NCI-H1417 (cell line): ENCODE measurements around the gene SMIM14.
A peak's percentile ranks its signal among the peaks of the same experiment; 100 is the strongest.
"Not testable (repeated sequence)": the region's sequence is repeated elsewhere in the genome, so short reads cannot be mapped to it uniquely, and the experiment has no call there.

Experiments
- DNase-seq, 3 experiments: peaks; one replicate each; lab custom pipeline; 2025; lab: John Stamatoyannopoulos, UW

The SMIM14 gene

DNA sequence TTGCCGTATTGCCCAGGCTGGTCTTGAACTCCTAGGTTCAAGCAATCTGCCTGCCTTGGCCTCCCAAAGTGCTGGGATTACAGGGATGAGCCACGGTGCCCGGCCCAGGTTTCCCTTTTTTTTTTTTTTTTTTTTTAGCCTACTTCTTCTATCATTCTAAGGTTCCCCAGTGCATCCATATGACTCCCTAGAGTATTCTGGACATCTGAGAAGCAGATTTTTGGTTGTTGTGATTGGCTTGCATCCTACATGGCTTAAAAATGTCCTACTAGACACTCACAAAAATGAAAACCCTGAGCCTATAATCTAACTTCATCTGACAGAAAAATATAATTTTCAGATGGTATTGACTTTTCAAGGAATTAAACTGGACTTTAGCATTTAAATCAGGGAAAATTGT lies 41.7 kb downstream of the SMIM14 start:
- DNase-seq: no peak

DNA sequence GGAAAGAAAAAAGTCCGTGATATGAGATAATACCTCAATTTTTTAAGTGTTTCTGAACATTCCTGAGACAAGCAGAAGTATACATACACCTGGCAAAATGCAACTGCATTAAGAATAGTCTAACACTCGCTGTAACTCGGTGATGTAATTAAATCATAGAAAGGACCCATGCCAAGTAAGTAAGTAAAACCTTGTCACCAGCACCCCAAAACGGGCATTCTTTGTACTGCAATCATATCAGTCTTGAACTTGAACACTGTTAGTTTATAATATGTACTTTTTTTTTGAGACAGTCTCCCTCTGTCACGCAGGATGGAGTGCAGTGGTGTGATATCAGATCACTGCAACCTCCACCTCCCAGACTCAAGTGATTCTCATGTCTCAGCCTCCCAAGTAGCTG lies 47.4 kb downstream of the SMIM14 start:
- DNase-seq: no peak

DNA sequence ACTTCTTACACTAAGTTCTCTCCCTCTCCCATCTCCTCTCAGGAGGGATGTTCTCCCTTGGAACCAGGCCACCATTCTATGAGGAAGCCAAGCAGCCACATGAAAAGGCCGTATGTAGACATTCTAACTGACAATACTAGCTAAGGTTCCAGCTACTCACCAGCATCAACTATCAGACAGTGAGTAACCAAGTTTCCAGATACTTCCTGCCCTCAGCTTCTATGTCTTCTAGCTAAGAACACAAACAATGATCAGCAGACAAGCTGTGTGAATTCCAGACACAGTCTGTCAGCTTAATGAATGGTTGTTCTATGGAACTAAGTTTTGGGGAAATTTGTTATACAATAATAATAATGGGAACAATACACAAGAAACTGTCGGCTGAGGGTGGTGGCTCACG lies 50.8 kb downstream of the SMIM14 start:
- DNase-seq: no peak

DNA sequence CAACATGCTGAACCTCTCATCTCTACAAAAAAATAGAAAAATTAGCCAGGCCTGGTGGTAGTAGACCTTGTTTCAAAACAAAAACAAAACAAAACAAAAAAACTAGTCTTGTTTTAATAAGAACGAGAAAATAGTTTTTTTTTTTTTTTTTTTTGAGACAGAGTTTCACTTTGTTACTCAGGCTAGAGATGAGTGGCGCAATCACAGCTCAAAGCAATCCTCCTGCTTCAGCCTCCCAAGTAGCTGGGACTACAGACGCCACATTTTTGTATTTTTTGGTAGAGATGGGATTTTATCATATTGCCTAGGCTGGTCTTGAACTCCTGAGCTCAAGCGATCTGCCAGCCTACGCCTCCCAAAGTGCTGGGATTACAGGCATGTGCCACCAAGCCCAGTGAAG lies 63.7 kb downstream of the SMIM14 start:
- no peak for DNase-seq

DNA sequence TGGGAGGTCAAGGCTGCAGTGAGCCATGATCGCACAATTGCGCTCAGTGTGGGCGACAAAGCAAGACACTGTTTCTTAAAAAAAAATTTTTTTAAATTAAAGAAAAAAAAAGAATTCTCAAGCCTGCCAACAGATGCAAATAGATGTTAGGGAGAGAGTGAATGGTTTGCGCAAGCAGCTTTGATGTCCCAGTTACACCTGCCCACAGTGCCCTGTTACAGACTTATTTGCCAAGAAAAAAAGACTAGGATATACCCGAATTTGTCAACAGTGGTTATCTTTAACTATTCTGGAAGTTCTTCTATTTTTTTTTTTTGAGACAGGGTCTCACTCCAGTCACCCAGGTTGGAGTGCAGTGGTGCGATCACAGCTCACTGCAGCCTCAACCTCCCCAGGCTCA lies 67.2 kb downstream of the SMIM14 start:
- no peak for DNase-seq

DNA sequence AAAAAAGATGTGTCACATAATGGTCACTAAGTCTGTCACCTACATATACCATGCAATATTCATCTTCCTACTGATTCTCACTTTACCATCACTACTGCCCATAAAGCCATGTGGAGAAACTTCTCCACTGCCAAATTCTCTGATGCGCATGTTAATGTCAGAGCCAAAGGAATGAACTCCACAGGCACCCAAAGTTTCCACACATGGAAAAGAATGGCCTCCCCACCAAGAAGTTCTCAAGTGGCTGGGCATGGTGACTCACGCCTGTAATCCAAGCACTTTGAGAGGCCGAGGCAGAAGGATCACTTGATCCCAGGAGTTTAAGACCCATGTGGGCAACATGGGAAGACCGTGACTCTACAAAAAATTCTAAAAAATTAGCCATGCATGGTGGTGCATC lies 67.6 kb downstream of the SMIM14 start:
- DNase-seq: no peak

DNA sequence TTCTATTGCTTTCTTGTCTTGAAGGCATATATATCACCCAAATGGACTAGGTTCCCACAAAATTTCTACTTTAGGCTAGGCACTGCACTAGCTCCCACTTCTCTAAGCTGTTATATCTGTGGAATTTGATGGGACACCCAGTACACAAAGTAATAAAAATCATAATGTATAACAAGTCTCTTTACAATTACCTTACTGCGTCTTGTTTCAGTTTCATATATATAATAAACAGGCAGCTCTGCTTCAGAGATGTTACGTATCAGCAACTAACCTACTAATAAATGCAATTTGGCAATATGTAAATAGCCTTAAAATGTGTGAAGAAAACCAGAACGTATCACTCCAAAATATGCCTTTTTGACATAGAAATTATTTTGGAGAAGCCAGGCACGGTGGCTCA lies 69.5 kb downstream of the SMIM14 start:
- DNase-seq: no peak

DNA sequence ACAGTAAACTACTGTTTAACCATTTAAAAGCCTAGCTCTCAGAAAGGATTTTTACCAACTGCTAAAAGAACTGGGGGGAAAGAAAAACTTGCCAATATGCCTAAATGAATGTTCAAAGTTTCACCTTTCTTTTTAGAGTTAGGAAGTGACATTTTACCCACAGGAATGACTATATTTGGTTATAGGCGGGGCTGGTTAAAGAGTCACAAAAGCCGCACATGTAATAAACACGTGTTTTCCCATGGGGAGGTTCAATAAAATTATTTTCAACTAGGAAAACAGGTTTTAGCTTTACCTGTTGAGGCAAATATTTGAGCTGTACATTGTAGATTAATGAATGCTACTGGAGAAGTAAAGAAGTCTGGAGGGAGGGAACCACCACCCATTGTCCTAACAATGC lies 69.9 kb downstream of the SMIM14 start:
- no peak for DNase-seq

DNA sequence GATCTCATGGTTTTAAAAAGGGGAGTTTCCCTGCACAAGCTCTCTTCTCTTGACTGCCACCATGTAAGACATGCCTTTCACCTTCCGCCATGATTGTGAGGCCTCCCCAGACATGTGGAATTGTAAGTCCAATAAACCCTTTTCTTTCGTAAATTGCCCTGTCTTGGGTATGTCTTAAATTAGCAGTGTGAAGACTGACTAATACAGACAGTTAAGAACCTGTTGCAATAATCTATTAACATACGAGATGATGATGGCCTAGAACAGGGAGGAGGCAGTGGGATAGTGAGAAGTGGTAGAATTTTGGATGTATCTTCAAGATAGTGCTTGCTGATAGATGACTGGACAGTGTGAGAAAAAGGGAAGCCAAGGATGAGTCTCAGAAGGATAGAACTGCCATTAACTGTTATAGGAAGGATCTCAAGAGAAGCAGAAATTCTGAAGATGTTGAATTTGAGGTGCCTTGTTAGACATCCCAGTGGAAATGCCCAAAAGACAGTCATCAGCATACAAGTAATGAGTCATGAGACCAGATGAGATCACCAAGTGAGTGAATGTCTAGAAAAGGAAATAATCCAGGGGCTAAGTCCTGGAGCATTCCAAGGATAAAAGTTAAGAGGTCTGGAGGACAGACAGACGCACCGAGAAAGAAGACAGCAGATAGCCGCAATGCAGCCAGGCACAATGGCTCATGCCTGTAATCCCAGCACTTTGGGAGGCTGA lies 72.6 kb downstream of the SMIM14 start:
- no peak for DNase-seq

DNA sequence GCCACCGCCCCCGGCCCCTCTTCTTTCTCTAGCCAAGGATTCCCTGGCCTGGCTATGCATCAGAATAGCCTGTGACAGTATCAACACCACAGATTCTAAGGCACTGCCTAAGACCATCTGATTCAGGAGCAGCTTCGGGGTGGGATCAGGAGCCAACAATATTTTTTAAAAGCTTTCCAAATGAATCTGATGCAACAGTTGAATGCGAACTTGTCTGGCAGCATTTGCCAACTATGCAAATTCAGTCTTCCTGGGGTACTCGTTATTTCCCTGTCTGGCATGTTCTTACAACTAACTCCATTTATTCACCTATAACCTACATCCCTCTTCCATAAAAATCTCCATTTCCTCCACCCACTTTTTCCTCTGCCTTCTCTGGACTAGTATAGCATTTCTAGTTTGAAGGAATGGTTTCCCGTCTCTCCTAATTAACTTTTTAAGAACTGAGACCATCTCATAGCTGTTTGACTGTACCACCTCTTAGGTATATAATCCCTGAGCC lies 75.3 kb downstream of the SMIM14 start:
- DNase-seq: no peak

DNA sequence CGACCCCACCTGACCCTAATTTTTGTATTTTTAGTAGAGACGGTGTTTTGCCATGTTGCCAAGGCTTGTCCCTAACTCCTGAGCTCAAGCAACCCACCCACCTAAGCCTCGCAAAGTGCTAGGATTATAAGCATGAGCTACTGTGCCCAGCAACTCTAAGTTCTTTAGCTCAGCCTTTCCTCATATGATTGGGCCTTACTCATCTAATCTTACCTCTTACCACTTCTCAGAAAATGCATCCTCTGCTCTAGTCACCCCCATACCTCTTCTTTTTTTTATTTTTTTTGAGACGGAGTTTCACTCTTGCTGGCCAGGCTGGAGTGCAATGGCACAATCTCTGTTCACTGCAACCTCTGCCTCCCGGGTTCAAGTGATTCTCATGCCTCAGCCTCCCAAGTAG lies 75.9 kb downstream of the SMIM14 start:
- DNase-seq: no peak

DNA sequence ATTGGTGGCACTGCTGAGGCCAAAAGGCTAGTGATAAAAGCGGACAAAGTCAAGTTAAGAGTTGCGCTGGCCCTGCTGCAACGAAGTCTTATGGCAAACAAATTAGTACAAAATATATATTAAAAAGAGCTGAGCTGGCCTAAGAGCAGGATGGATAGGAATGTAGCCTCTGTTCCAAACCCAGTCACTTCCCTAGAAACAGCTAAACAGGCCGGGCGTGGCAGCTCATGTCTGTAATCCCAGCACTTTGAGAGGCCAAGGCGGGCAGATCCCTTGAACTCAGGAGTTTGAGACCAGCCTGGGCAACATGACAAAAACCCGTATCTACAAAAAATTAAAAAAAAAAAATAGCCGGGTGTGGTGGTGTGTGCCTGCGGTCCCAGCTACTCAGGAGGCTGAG lies 79.0 kb downstream of the SMIM14 start:
- DNase-seq: no peak

DNA sequence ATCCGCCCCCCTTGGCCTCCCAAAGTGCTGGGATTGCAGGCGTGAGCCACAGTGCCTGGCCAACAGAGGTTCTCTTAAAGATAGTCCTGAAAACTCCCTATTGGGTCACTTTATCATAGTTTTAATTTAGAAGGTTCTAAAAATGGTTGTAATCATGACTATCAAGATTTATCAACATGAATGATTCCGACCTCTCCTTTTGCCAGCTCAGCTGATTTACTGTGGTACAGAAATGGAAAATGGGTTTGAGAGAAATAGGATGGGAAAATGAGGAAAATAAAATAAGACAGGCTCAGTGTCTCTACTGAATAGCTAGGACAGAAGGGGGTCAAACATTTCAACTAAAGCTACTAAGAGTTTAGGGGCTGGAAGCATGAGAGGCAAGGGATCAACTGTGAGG lies 83.2 kb downstream of the SMIM14 start:
- no peak for DNase-seq

DNA sequence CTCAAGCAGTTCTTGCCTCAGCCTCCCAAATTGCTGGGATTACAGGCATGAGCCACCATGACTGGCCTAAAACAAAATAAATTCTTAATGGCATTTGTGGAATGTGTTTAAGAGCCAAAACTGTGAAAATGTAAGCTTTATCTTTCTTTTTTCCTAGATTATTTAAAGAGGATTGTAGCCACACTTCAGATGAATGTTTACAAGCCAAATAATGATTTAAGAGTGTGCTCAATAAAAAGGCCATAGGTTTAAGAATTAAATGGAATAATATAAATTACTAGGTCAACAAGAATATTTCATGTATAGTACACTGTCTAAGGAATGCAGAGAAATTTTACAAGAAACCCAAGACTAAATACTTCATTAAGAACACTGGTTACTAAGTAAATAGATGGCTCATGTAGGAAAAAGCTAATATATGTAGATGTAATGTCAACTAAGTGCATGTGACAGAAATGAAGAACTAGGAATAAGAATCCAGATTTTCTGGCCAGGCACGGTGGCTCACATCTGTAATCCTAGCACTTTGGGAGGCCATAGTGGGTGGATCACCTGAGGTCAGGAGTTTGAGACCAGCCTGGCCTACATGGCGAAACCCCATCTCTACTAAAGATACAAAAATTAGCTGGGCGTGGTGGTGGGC lies 90.1 kb downstream of the SMIM14 start:
- DNase-seq: no peak

DNA sequence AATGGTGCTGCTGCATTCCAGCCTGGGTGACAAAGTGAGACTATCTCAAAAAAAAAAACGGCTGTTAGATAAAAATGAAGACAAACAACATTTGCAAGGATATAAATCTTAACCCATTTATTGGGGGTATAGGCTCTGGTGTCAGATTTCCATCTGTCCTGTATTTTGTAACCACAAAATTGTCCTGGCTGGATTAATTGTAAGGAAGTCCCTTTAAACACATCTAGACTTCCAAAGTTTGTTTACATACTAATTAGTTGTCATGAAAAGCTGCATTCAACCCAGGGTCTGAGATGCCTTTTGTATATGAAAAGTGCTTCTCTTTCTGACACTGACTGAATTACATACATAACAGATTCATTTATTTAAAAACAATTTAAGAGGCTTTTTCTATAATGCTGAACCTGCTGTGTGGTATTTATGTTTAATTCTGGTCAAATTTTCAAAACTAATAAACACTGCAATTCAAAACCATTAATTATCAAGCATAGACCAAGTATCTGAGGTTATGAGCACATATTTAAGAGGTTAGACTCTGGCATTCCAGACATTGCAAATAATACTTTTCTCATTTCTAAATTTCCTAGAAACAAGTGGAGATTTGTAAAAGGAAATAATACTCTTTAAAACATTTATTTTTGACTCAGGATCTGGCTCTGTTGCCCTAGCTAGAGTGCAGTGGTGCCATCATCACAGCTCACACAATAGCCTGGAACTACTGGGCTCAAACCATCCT lies 93.9 kb downstream of the SMIM14 start:
- DNase-seq: peak in 2 of 3 experiments; percentile 24 to 84

DNA sequence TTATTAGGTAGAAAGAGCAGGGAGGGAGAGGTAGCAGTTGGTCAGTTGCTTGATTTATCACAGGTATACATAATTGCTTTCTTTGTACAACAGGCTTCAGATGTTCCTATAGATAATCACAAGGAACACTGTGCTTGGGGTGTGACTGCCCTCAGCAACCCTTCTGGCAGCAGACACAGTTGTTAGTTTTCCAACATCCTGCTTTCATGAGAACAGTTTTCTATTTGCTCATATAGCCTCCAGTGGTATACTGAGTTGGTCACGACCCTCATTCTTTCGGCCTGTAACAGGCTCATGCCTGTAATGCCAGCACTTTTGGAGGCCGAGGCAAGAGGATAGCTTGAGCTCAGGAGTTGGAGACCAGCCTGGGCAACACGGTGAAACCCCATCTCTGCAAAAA lies 94.6 kb downstream of the SMIM14 start:
- not testable (repeated sequence) for DNase-seq

DNA sequence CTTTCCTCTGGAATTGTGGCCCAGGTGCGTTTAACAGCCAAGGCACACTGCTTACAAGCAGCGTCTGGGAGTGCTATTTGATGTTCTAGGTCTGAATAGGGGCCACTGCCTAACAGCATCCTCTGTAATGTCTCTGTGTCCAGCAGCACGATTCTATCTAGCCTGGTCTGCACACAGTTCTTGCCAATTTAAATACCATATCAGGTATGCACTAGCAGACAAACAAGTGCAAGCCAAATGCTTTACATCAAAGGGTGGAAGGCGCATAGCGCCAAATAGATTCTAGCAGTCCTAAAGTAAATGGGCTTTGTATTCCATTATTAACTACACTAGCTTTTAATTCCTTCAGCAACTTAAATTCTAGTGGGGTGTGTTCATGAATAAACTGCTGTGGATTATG lies 95.6 kb downstream of the SMIM14 start:
- no peak for DNase-seq

DNA sequence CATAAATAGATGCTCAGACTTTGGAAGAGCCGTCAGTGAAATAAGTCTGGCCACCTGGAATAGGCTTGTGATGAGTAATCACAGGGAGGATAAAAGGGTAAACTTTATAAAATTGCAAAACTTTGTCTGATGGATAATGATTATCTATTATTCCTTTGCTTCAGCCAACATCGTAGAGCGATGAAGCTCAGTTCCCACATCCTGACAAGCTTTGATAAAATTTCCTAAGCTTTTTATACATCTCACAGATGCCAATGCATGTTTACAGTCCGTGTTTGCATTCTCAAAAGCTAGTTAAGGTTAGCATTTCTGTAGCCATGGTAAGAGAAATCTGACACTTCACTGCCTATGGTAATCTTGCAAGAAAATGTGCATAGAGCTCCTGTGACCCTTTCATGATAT lies 96.1 kb downstream of the SMIM14 start:
- no peak for DNase-seq

DNA sequence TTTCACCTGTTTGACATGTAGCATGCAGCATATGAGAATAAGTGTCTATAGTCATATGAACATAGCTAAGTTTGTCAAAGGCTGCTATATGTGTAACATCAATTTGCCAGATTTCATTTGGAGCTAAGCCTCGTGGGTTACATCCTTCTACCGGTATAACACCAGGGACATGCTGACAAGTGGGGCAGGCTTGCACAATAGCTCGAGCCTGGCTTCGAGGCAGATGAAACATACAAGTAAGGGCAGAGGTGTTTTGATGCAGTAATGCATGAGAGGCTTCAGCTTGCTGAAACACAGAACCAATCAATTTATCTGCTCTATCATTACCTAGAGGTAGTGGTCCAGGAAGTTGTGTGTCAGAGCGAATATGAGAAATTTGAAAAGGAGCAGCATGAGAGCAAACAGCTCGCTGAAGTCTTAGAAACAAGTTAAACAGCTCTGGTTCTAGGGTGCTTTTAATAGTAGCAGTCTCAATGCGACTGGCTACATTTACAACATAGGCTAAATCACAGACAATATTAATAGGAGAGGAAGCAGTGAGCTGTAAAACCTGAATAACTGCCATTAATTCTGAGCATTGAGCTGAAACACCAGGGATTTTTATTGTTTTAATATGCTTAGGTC lies 96.6 kb downstream of the SMIM14 start:
- no peak for DNase-seq

DNA sequence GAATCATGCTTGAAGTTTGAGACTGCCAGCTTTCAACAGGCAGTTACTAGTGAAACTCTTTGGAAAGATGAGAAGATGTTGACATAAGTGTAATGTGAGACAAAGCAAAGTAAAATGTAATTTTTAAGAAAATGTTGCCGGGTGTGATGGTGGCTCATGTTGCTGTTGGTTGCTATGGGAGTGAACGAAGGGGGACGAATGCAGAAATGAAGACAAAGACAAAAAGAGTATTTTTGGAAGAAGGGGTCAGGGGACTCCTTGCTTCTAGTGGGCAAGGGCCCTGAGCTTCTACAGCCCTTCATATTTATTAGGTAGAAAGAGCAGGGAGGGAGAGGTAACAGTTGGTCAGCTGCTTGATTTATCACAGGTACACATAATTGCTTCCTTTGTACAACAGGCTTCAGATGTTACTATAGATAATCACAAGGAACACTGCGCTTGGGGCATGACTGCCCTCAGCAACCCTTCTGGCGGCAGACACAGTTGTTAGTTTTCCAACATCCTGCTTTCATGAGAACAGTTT lies 99.5 kb downstream of the SMIM14 start:
- DNase-seq: no peak

DNA sequence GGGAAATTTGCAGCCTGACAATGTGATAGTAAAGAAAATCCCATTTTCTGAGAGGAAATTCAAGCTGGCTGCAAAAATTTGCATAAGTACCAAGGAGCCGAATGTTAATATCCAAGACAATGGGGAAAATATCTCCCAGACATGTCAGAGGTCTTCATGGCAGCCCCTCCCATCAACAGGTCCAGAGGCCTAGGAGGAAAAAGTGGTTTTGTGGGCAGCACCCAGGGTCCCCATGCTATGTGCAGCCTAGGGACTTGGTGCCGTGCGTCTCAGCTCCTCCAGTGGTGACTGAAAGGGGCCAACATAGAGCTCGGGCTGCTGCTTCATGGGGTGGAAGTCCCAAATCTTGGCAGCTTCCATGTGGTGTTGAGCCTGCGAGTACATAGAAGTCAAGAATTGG lies 105.1 kb downstream of the SMIM14 start:
- no peak for DNase-seq

DNA sequence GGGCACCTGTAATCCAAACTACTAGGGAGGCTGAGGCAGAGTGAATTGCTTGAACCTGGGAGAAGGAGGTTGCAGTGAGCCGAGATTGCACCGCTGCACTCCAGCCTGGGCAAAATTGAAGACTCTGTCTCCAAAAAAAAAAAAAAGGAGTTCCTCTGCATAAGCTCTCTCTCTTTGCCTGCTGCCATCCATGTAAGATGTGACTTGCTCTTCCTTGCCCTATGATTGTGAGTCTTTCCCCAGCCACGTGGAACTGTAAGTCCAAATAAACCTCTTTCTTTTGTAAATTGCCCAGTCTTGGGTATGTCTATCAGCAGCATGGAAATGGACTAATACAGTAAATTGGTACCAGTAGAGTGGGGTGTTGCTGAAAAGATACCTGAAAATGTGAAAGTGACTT lies 106.4 kb downstream of the SMIM14 start:
- DNase-seq: not testable (repeated sequence)
